Measurements from ENCODE around the gene FITM1. TPM values are rescaled to one million over a fixed set of nuclear protein-coding genes. Genes with fewer than 3 reads are reported as not detected.

FITM1 gene
- total and polyA plus RNA-seq, 8 donors: 0.68 to 1.5 (median 0.99) TPM

DNA sequence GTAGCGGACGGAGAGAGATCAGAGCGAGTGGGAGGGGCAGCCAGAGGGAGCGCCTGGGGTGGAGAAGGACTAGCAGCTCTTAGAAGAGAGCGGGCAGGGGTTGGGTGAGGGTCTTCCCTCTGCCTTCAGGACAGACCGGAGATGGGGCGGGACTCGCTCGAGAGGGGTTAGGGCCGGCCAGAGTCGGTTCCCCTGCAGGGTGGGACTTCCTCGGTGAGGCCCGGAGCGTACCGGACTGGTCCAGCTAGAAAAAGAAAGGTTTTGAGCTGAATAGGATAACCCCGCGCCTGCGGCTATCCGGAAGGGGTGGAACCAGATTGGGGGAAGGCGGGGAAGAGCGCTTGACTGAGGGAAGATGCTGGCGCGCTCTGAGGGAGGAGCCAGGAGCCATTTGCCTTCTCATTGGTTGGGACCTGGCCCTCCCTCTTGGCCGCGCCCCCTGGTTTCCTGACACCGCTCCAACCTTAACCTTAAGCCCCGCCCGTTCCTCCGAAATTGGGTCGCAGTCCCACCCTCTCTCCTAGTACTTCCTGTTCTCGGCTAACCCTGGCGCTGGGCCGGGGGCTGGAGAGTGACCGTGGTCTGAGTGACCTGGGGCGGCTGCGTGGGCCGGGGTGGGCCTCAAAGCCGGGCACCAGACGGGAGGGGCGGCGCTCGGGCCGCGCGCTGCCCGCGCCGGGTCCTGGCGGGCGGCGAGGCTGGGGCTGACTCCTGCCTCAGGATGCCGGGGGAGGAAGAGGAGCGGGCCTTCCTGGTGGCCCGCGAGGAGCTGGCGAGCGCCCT is 16.7 kb downstream of the FITM1 start, which contains the start of gene RNF31:
Gene RNF31, plus strand, starts transcription at position 521 of the 783 bp plus-strand sequence. Its CDS starts 201 bp downstream, at position 722.
- peaks cover 0 to 60% of the 10 kb centered on the region in 2 donors for H3K36me3 ChIP-seq
- H3K9me3 ChIP-seq: no peaks in the 10 kb centered on the region
- peak within 1 kb of the TSS; percentile 92 to 95 for H3K27ac ChIP-seq
- intact Hi-C loops (cut with DNase I): no loop called here
- peak; percentile 97 to 99 (median 98) for DNase-seq
- H3K4me1 ChIP-seq: peaks cover 13 to 48% of the 10 kb centered on the region in 2 donors
- TF ChIP-seq, protein P1, sequence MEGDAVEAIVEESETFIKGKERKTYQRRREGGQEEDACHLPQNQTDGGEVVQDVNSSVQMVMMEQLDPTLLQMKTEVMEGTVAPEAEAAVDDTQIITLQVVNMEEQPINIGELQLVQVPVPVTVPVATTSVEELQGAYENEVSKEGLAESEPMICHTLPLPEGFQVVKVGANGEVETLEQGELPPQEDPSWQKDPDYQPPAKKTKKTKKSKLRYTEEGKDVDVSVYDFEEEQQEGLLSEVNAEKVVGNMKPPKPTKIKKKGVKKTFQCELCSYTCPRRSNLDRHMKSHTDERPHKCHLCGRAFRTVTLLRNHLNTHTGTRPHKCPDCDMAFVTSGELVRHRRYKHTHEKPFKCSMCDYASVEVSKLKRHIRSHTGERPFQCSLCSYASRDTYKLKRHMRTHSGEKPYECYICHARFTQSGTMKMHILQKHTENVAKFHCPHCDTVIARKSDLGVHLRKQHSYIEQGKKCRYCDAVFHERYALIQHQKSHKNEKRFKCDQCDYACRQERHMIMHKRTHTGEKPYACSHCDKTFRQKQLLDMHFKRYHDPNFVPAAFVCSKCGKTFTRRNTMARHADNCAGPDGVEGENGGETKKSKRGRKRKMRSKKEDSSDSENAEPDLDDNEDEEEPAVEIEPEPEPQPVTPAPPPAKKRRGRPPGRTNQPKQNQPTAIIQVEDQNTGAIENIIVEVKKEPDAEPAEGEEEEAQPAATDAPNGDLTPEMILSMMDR (IDR thresholded peaks at IDR 0.05): no peak
- H3K4me3 ChIP-seq: peak within 1 kb of the TSS; percentile 80 to 100
- peak; percentile 95 for ATAC-seq
- H3K27me3 ChIP-seq: no peaks in the 10 kb centered on the region

DNA sequence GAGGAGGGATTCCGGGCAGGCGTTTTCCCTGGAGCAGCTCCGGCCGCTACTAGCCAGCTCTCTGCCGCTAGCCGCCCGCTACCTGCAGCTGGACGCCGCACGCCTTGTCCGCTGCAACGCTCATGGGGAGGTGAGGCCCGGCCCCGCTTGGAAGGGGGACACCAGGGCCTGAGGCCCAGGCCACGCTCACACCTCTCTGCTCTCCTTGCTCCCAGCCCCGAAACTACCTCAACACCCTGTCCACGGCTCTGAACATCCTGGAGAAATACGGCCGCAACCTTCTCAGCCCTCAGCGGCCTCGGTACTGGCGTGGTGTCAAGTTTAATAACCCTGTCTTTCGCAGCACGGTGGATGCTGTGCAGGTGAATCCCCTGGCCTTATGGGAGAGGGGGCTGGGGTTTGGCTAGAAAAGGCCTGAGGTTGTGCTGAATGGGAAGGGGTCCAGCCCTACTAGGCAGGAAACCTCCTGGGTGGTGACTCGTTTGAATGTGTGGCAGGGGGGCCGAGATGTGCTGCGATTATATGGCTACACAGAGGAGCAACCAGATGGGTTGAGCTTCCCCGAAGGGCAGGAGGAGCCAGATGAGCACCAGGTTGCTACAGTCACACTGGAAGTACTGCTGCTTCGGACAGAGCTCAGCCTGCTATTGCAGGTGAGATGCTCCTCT is 17.4 kb downstream of the FITM1 start:
- Histone ChIP-seq H3K9me3 (no peaks in the 10 kb centered on the region), H3K4me1 (peaks cover 12 to 45% of the 10 kb centered on the region in 2 donors), H3K27ac (peak overlapping the region; percentile 57 to 95), H3K27me3 (no peaks in the 10 kb centered on the region), H3K4me3 (peak overlapping the region; percentile 80 to 100), H3K36me3 (peaks cover 0 to 60% of the 10 kb centered on the region in 2 donors)
- intact Hi-C loops (cut with DNase I): no loop called here
- DNase-seq: no peak
- ATAC-seq: no peak
- TF ChIP-seq, protein P1 (IDR thresholded peaks at IDR 0.05): no peak

DNA sequence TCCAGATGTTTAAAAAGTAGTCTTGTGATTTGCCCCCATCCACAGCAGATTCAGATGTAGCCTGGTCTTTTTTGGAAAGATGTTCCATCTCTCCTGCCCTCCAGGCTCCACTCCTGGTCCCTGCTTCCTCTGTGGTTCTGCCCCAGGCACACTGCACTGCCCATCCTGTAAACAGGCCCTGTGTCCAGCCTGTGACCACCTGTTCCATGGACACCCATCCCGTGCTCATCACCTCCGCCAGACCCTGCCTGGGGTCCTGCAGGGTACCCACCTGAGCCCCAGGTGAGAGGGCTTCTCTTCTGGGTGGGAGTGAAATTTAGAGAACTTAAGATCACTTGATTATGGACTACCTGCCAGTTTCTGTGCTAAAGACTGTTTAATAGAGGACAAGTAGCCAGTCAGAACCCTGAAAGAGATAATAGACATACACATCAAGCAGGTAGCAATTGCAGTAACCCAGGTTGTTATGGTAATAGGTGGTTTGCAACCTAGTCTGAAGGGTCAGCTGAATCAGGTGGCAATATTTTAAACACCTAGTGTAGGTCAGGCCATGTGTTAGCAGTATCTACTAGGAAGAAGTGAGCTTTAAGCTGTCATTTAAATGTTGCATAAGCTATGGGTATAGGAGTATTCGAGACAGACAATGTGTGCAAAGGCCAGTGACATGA is 19.0 kb downstream of the FITM1 start:
- no peak overlapping the region for H3K27ac ChIP-seq
- DNase-seq: peak in 1 of 4 donors; percentile 35
- no peak overlapping the region for H3K4me3 ChIP-seq
- TF ChIP-seq, protein P1 (IDR thresholded peaks at IDR 0.05): no peak
- H3K9me3 ChIP-seq: no peaks in the 10 kb centered on the region
- H3K27me3 ChIP-seq: no peaks in the 10 kb centered on the region
- peaks cover 12 to 39% of the 10 kb centered on the region in 2 donors for H3K4me1 ChIP-seq
- no peak for ATAC-seq
- intact Hi-C loops (cut with DNase I): no loop called here
- peaks cover 0 to 60% of the 10 kb centered on the region in 2 donors for H3K36me3 ChIP-seq

DNA sequence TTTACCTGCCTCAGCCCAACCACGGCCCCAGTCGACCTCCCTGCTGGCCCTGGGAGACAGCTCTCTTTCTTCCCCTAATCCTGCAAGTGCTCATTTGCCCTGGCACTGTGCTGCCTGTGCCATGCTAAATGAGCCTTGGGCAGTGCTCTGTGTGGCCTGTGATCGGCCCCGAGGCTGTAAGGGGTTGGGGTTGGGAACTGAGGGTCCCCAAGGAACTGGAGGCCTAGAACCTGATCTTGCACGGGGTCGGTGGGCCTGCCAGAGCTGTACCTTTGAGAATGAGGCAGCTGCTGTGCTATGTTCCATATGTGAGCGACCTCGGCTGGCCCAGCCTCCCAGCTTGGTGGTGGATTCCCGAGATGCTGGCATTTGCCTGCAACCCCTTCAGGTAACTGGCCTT is 19.6 kb downstream of the FITM1 start:
- Histone ChIP-seq H3K27ac (no peak overlapping the region), H3K4me3 (no peak overlapping the region), H3K9me3 (no peaks in the 10 kb centered on the region), H3K27me3 (no peaks in the 10 kb centered on the region), H3K4me1 (peaks cover 12 to 36% of the 10 kb centered on the region in 2 donors), H3K36me3 (peaks cover 0 to 64% of the 10 kb centered on the region in 2 donors)
- intact Hi-C loops (cut with DNase I): no loop called here
- DNase-seq (no peak), ATAC-seq (no peak)
- TF ChIP-seq, protein P1 (IDR thresholded peaks at IDR 0.05): no peak
